Karpas-422 (cell line): ENCODE data around the gene PAN3. TPM values are rescaled to one million over a fixed set of nuclear protein-coding genes. Genes with fewer than 3 reads are reported as not detected.
A peak's percentile ranks its signal among the peaks of the same experiment; 100 is the strongest.

ENCODE experiments used
- DNase-seq: peaks from one replicate; pipeline ENCODE4 v3.0.0-alpha.2; 2015
- H2AFZ ChIP-seq: fragments of 200-600 bp; sonication (generic); 2 replicates; pipeline ENCODE4 v1.6.1; 2014; ENCODE audit warnings: antibody characterized with exemption, low read length, mixed read lengths
- H3K27ac ChIP-seq: fragments of 200-600 bp; sonication (generic); 2 replicates; pipeline ENCODE4 v1.5.1; 2014; ENCODE audit warnings: mild to moderate bottlenecking, low read length, moderate library complexity
- H3K27me3 ChIP-seq: fragments of 200-600 bp; sonication (generic); 2 replicates; pipeline ENCODE4 v1.6.1; 2014; ENCODE audit warnings: low read length, mixed read lengths
- H3K36me3 ChIP-seq: fragments of 200-600 bp; sonication (generic); 2 replicates; pipeline ENCODE4 v1.6.1; 2014; ENCODE audit warnings: low read length, mixed read lengths; ENCODE audit not compliant: insufficient read depth
- H3K4me1 ChIP-seq: fragments of 200-600 bp; sonication (generic); 2 replicates; pipeline ENCODE4 v1.6.1; 2014; ENCODE audit warnings: mild to moderate bottlenecking, low read length, mixed read lengths
- H3K4me2 ChIP-seq: fragments of 200-600 bp; sonication (generic); 2 replicates; pipeline ENCODE4 v1.6.1; 2014; ENCODE audit warnings: low read length, low read depth, mild to moderate bottlenecking; ENCODE audit not compliant: poor library complexity, severe bottlenecking
- H3K4me3 ChIP-seq: fragments of 200-600 bp; sonication (generic); 2 replicates; pipeline ENCODE4 v1.5.1; 2014; ENCODE audit warnings: mild to moderate bottlenecking, antibody characterized with exemption, low read length, mixed read lengths
- H3K79me2 ChIP-seq: fragments of 200-600 bp; sonication (generic); 2 replicates; pipeline ENCODE4 v1.6.1; 2014; ENCODE audit warnings: mild to moderate bottlenecking, low read length, mixed read lengths
- H3K9ac ChIP-seq: fragments of 200-600 bp; sonication (generic); 2 replicates; pipeline ENCODE4 v1.6.0; 2014; ENCODE audit warnings: low read length
- H3K9me2 ChIP-seq: fragments of 200-600 bp; sonication (generic), shearing (Covaris generic); replicated peaks from 2 replicates; pipeline ENCODE4 v1.6.0; 2014; ENCODE audit warnings: mild to moderate bottlenecking, low read length, moderate library complexity; ENCODE audit not compliant: insufficient read depth
- H3K9me3 ChIP-seq: fragments of 300-700, 200-600 bp; sonication (generic); 2 replicates; pipeline ENCODE4 v1.6.1; 2014; ENCODE audit warnings: low read length, mixed read lengths
- H4K20me1 ChIP-seq: fragments of 200-600 bp; sonication (generic); 2 replicates; pipeline ENCODE4 v1.6.1; 2014; ENCODE audit warnings: mild to moderate bottlenecking, antibody characterized with exemption, low read length, low read depth; ENCODE audit not compliant: insufficient read depth
- total RNA-seq: library from RNA; depleted of rRNA; stranded (reverse); fragments of >200 nt; shearing (Covaris generic); gene quantifications from 2 replicates; pipeline ENCODE4 v1.2.3, GENCODE V29; 2014; ENCODE audit warnings: low replicate concordance

PAN3 gene
- total RNA-seq, 1 experiment from 2014 or later = 39.8 TPM

GRCh38 chr13:28267497-28267896, 129.2 kb downstream of the PAN3 start:
- H3K4me1 ChIP-seq = peaks cover 21% of the 10 kb centered on the region
- H3K27me3 ChIP-seq = no peaks in the 10 kb centered on the region
- H3K27ac ChIP-seq = no peak overlapping the region
- no peaks in the 10 kb centered on the region for H3K9me3 ChIP-seq
- DNase-seq = no peak
- H3K9me2 ChIP-seq = no peaks in the 10 kb centered on the region
- H2AFZ ChIP-seq = no peak overlapping the region
- no peak overlapping the region for H3K9ac ChIP-seq
- H3K4me3 ChIP-seq = no peak overlapping the region
- no peak overlapping the region for H3K4me2 ChIP-seq
- H3K79me2 ChIP-seq = peaks cover 20% of the 10 kb centered on the region
- peaks cover 43% of the 10 kb centered on the region for H3K36me3 ChIP-seq
- H4K20me1 ChIP-seq = no peaks in the 10 kb centered on the region

- DNase-seq = no peak
- H3K4me3 ChIP-seq = no peak overlapping the region
Measured at GRCh38 chr13:28268800-28269223, 130.5 kb downstream of the PAN3 start.

GRCh38 chr13:28271056-28271840, 132.9 kb downstream of the PAN3 start:
- Histone ChIP-seq H3K9ac (no peak overlapping the region), H3K4me2 (no peak overlapping the region), H3K27me3 (no peaks in the 10 kb centered on the region), H3K36me3 (peaks cover 37% of the 10 kb centered on the region), H2AFZ (no peak overlapping the region), H3K79me2 (peaks cover 14% of the 10 kb centered on the region), H4K20me1 (no peaks in the 10 kb centered on the region), H3K4me3 (no peak overlapping the region), H3K4me1 (peaks cover 21% of the 10 kb centered on the region), H3K9me3 (no peaks in the 10 kb centered on the region), H3K9me2 (no peaks in the 10 kb centered on the region), H3K27ac (no peak overlapping the region)
- peak; percentile 57 for DNase-seq

More at GRCh38 chr13:28268800-28269223, 130.5 kb downstream of the PAN3 start:
- Histone ChIP-seq H3K79me2 (peaks cover 20% of the 10 kb centered on the region), H3K9me3 (no peaks in the 10 kb centered on the region), H3K9ac (no peak overlapping the region), H3K36me3 (peaks cover 38% of the 10 kb centered on the region), H3K27ac (peak overlapping the region; percentile 56; the same call in 1 of the 2 replicates), H4K20me1 (no peaks in the 10 kb centered on the region), H3K4me1 (peaks cover 21% of the 10 kb centered on the region), H2AFZ (no peak overlapping the region), H3K4me2 (no peak overlapping the region), H3K27me3 (no peaks in the 10 kb centered on the region), H3K9me2 (no peaks in the 10 kb centered on the region)

GRCh38 chr13:28273919-28274318, 135.6 kb downstream of the PAN3 start:
- Histone ChIP-seq H3K27ac (no peak overlapping the region), H3K9me3 (no peaks in the 10 kb centered on the region), H2AFZ (no peak overlapping the region), H3K9ac (no peak overlapping the region), H3K4me1 (peaks cover 9% of the 10 kb centered on the region), H3K4me2 (no peak overlapping the region), H3K9me2 (no peaks in the 10 kb centered on the region), H3K4me3 (no peak overlapping the region), H4K20me1 (no peaks in the 10 kb centered on the region), H3K36me3 (peaks cover 29% of the 10 kb centered on the region), H3K27me3 (no peaks in the 10 kb centered on the region), H3K79me2 (peaks cover 8% of the 10 kb centered on the region)
- DNase-seq = peak; percentile 64

- no peak overlapping the region for H3K4me2 ChIP-seq
Measured at GRCh38 chr13:28282451-28282850, 144.1 kb downstream of the PAN3 start.

GRCh38 chr13:28283600-28283999, 145.3 kb downstream of the PAN3 start:
- Histone ChIP-seq H3K79me2 (no peaks in the 10 kb centered on the region), H3K4me3 (no peak overlapping the region), H3K4me2 (no peak overlapping the region), H3K9me3 (no peaks in the 10 kb centered on the region), H3K36me3 (peaks cover 38% of the 10 kb centered on the region), H4K20me1 (no peaks in the 10 kb centered on the region), H3K27me3 (no peaks in the 10 kb centered on the region), H3K9me2 (no peaks in the 10 kb centered on the region), H3K4me1 (no peaks in the 10 kb centered on the region), H3K9ac (no peak overlapping the region), H3K27ac (no peak overlapping the region), H2AFZ (no peak overlapping the region)
- no peak for DNase-seq

More at GRCh38 chr13:28282451-28282850, 144.1 kb downstream of the PAN3 start:
- H3K9ac ChIP-seq = no peak overlapping the region
- no peaks in the 10 kb centered on the region for H3K27me3 ChIP-seq
- H3K4me1 ChIP-seq = no peaks in the 10 kb centered on the region
- peaks cover 31% of the 10 kb centered on the region for H3K36me3 ChIP-seq
- H3K4me3 ChIP-seq = no peak overlapping the region
- H3K27ac ChIP-seq = no peak overlapping the region
- H3K9me2 ChIP-seq = no peaks in the 10 kb centered on the region
- H2AFZ ChIP-seq = no peak overlapping the region
- no peaks in the 10 kb centered on the region for H4K20me1 ChIP-seq
- no peak for DNase-seq
- no peaks in the 10 kb centered on the region for H3K9me3 ChIP-seq
- no peaks in the 10 kb centered on the region for H3K79me2 ChIP-seq

GRCh38 chr13:28286263-28286662, 147.9 kb downstream of the PAN3 start:
- no peaks in the 10 kb centered on the region for H3K9me2 ChIP-seq
- DNase-seq = no peak
- no peak overlapping the region for H3K27ac ChIP-seq
- H3K4me2 ChIP-seq = no peak overlapping the region
- H3K79me2 ChIP-seq = no peaks in the 10 kb centered on the region
- no peak overlapping the region for H3K4me3 ChIP-seq
- H3K9ac ChIP-seq = no peak overlapping the region
- no peaks in the 10 kb centered on the region for H3K27me3 ChIP-seq
- no peaks in the 10 kb centered on the region for H3K4me1 ChIP-seq
- no peak overlapping the region for H2AFZ ChIP-seq
- H4K20me1 ChIP-seq = no peaks in the 10 kb centered on the region
- H3K36me3 ChIP-seq = peaks cover 30% of the 10 kb centered on the region
- H3K9me3 ChIP-seq = no peaks in the 10 kb centered on the region

GRCh38 chr13:28297341-28297740, 159.0 kb downstream of the PAN3 start:
- Histone ChIP-seq H3K9me3 (no peaks in the 10 kb centered on the region), H4K20me1 (no peaks in the 10 kb centered on the region), H3K4me3 (no peak overlapping the region), H3K4me2 (no peak overlapping the region), H3K27me3 (no peaks in the 10 kb centered on the region), H2AFZ (no peak overlapping the region), H3K27ac (no peak overlapping the region), H3K9me2 (no peaks in the 10 kb centered on the region), H3K9ac (no peak overlapping the region), H3K36me3 (peaks cover 20% of the 10 kb centered on the region), H3K4me1 (no peaks in the 10 kb centered on the region), H3K79me2 (no peaks in the 10 kb centered on the region)
- no peak for DNase-seq
